Right lobe of liver (tissue), 6 donors: Measurements from ENCODE around the gene CCDC88B. TPM values are rescaled to one million over a fixed set of nuclear protein-coding genes. Genes with fewer than 3 reads are reported as not detected.

Experiments
- ATAC-seq, 4 donors: fragments of 200-7000 bp; cut with Tn5 transposase; one replicate each; pipeline ENCODE4 v1.9.1; 2020; ENCODE audit warnings: mild to moderate bottlenecking in 4 of 4, moderate library complexity in 4 of 4
- DNase-seq, 3 donors: peaks; one replicate each; pipeline ENCODE4 v3.0.0-alpha.2; 2020
- H3K27ac ChIP-seq, 3 donors: fragments of 200-600 bp; one replicate each; pipeline ENCODE4 v1.8.0; 2022
- H3K27me3 ChIP-seq, 2 donors: fragments of 200-600 bp; one replicate each; pipeline ENCODE4 v1.8.0; 2022
- H3K36me3 ChIP-seq, 4 donors: fragments of 200-600 bp; sonication (generic) in 1 of 4; one replicate each; pipeline versions ENCODE4 v1.5.1 to v1.8.0; 2017 to 2022; ENCODE audit warnings: control low read depth in 1 of 4
- H3K4me1 ChIP-seq, 4 donors: fragments of 200-600 bp; sonication (generic) in 1 of 4; one replicate each; pipeline versions ENCODE4 v1.5.1 to v1.8.0; 2017 to 2022; ENCODE audit warnings: control low read depth in 1 of 4
- H3K4me3 ChIP-seq, 3 donors: fragments of 200-600 bp; one replicate each; pipeline ENCODE4 v1.8.0; 2022
- H3K9me3 ChIP-seq, 4 donors: fragments of 200-600 bp; sonication (generic) in 1 of 4; one replicate each; pipeline versions ENCODE4 v1.5.1 to v1.8.0; 2017 to 2022; ENCODE audit warnings: control low read depth in 1 of 4
- CTCF ChIP-seq, 4 donors: fragments of 200-600 bp in 3 of 4; fragments of 450-650 bp in 1 of 4; IDR thresholded peaks; one replicate each; pipeline versions ENCODE4 v1.5.1 to v1.8.0; 2016 to 2022; ENCODE audit warnings: antibody characterized with exemption in 4 of 4, mild to moderate bottlenecking in 2 of 4
- POLR2A ChIP-seq: fragments of 450-650 bp; IDR thresholded peaks from one replicate; pipeline ENCODE4 v1.6.1; 2017; ENCODE audit warnings: antibody characterized with exemption, mild to moderate bottlenecking
- WGBS: methylation state at CpG from one replicate; pipeline ENCODE4 v1.1.6; 2018; ENCODE audit warnings: low coverage, low lambda C conversion rate; ENCODE audit not compliant: insufficient coverage; ENCODE audit errors: missing lambda C conversion rate; 5-methylcytosine and 5-hydroxymethylcytosine counted together
- intact Hi-C, 2 donors: fragments of 100-400 bp; cut with DNase I; formaldehyde crosslinking; loops; one replicate each; pipeline versions ENCODE4 v1.11.2 to v1.14.1; 2022
- total RNA-seq, 6 experiments: library from RNA; depleted of rRNA in 2 of 6; stranded (reverse); fragments of >200 nt in 2 of 6; fragmentation: NEBNext Ultra II Directional in 3 of 6; extraction: Animal tissue kit (Norgen Biotek cat#: 25700) in 3 of 6; gene quantifications; one replicate each; pipeline versions ENCODE4 v1.1.0 to v1.2.4, GENCODE V29; 2016 to 2023
- donor health status: DM: no; HTN: yes; CAD: no.
- donor health status: DM: no; HTN: no; CAD: no.
- donor health status: DM: no; HTN: no; CAD: no.
- donor health status: DM: no; HTN: yes; CAD: no.
- donor health status: DM: no; HTN: yes; CAD: no.

Gene CCDC88B
- total RNA-seq, 6 experiments from 2014 or later: 2.4 to 10.6 (median 4.9) TPM

GRCh38 chr11:64318766-64319761 is 20.9 kb upstream of the CCDC88B start:
- H3K27me3 ChIP-seq: no peaks in the 10 kb centered on the region
- peaks cover 0 to 15% (median 7%) of the 10 kb centered on the region in 4 donors for H3K4me1 ChIP-seq
- intact Hi-C loops: no loop called here
- ATAC-seq (no peak), DNase-seq (peak in 1 of 3 donors; percentile 59)
- peak overlapping the region in 2 of 3 donors; percentile 97 to 99 for H3K27ac ChIP-seq
- TF ChIP-seq CTCF (IDR thresholded peaks at IDR 0.05) (no peak), POLR2A (no peak)
- peaks cover 0 to 16% (median 8%) of the 10 kb centered on the region in 4 donors for H3K36me3 ChIP-seq
- H3K4me3 ChIP-seq: peak overlapping the region; percentile 86 to 94 (median 93)
- no peaks in the 10 kb centered on the region for H3K9me3 ChIP-seq
- WGBS: 16% methylated on average over 18 of the region's 19 CpGs

GRCh38 chr11:64320556-64320955 is 19.4 kb upstream of the CCDC88B start:
- peaks cover 0 to 15% (median 7%) of the 10 kb centered on the region in 4 donors for H3K4me1 ChIP-seq
- ATAC-seq (no peak), DNase-seq (no peak)
- 93% methylated on average over 6 of the region's 7 CpGs for WGBS
- peaks cover 0 to 1% (median under 1%) of the 10 kb centered on the region in 4 donors for H3K36me3 ChIP-seq
- no peak overlapping the region for H3K4me3 ChIP-seq
- no peak overlapping the region for H3K27ac ChIP-seq
- no peaks in the 10 kb centered on the region for H3K27me3 ChIP-seq
- intact Hi-C loops: no loop called here
- no peaks in the 10 kb centered on the region for H3K9me3 ChIP-seq
- TF ChIP-seq CTCF (IDR thresholded peaks at IDR 0.05): no peak
- no peak for TF ChIP-seq POLR2A

- 91% methylated on average over 5 of the region's 5 CpGs for WGBS
- ATAC-seq (no peak), DNase-seq (no peak)
- intact Hi-C loops: no loop called here
- Histone ChIP-seq H3K27ac (no peak overlapping the region), H3K4me3 (no peak overlapping the region), H3K9me3 (no peaks in the 10 kb centered on the region), H3K27me3 (no peaks in the 10 kb centered on the region), H3K4me1 (peaks cover 0 to 13% (median 7%) of the 10 kb centered on the region in 4 donors), H3K36me3 (no peaks in the 10 kb centered on the region)
- TF ChIP-seq POLR2A: no peak
- TF ChIP-seq CTCF (IDR thresholded peaks at IDR 0.05): no peak
Observed at GRCh38 chr11:64321026-64321425, 19.0 kb upstream of the CCDC88B start.

- Histone ChIP-seq H3K27ac (no peak overlapping the region), H3K4me1 (peaks cover 0 to 8% (median 4%) of the 10 kb centered on the region in 4 donors), H3K36me3 (no peaks in the 10 kb centered on the region), H3K27me3 (no peaks in the 10 kb centered on the region), H3K4me3 (no peak overlapping the region), H3K9me3 (no peaks in the 10 kb centered on the region)
- WGBS: 89% methylated on average over 4 of the region's 5 CpGs
- no peak for DNase-seq
- no peak for ATAC-seq
- intact Hi-C loops: no loop called here
- no peak for TF ChIP-seq CTCF (IDR thresholded peaks at IDR 0.05)
- TF ChIP-seq POLR2A: no peak
Observed at GRCh38 chr11:64321533-64321932, 18.5 kb upstream of the CCDC88B start.
